NCI-H510A (cell line): ENCODE results near the gene CMTM2.

Experiments used
- DNase-seq: peaks from one replicate; lab custom pipeline; 2025; lab: John Stamatoyannopoulos, UW

CMTM2 gene

GRCh38 chr16:66634527-66635196, 55.4 kb downstream of the CMTM2 start:
- no peak for DNase-seq

- no peak for DNase-seq
Measured at GRCh38 chr16:66635406-66635805, 56.1 kb downstream of the CMTM2 start.

- DNase-seq, result no peak
Measured at GRCh38 chr16:66636199-66636598, 56.9 kb downstream of the CMTM2 start.

- DNase-seq, result no peak
Measured at GRCh38 chr16:66637806-66638205, 58.5 kb downstream of the CMTM2 start.
